H1 (cell line): Measurements from ENCODE around the gene LY6G6F. TPM values are rescaled to one million over a fixed set of nuclear protein-coding genes. Genes with fewer than 3 reads are reported as not detected.

Experiments
- CTBP2 ChIP-seq: IDR thresholded peaks from 2 replicates; pipeline ENCODE4 v1.7.0; 2011; ENCODE audit warnings: borderline replicate concordance, mild to moderate bottlenecking, moderate library complexity, mixed read lengths, low read length; ENCODE audit not compliant: insufficient read depth, insufficient read length
- GTF2F1 ChIP-seq: IDR thresholded peaks from 2 replicates; pipeline ENCODE4 v1.6.1; 2012; ENCODE audit warnings: low read depth, low read length, improper control_type of control experiment, borderline replicate concordance
- HDAC6 ChIP-seq: IDR thresholded peaks from one replicate; pipeline ENCODE4 v1.7.1; 2012; ENCODE audit warnings: low read depth, mild to moderate bottlenecking, inconsistent platforms, low read length, moderate library complexity
- JUN ChIP-seq: IDR thresholded peaks from 2 replicates; pipeline ENCODE4 v1.6.1; 2011; ENCODE audit warnings: low read depth, mild to moderate bottlenecking, improper control_type of control experiment, low read length
- POLR2A ChIP-seq, 2 experiments: IDR thresholded peaks; 1 replicate in 1 of 2; 2 replicates in 1 of 2; pipeline ENCODE4 v1.6.1; 2011; ENCODE audit warnings: low read depth in 2 of 2, low read length in 2 of 2, mild to moderate bottlenecking in 2 of 2; ENCODE audit errors: control extremely low read depth in 1 of 2
- POLR2AphosphoS5 ChIP-seq: IDR thresholded peaks from 2 replicates; pipeline ENCODE4 v1.6.1; 2011; ENCODE audit warnings: low read depth, low read length
- SAP30 ChIP-seq: fragments of 300-600 bp; sonication (generic); IDR thresholded peaks from 2 replicates; pipeline ENCODE4 v1.7.1; 2012; ENCODE audit warnings: low read length, moderate library complexity, mild to moderate bottlenecking, inconsistent platforms; ENCODE audit not compliant: insufficient read depth, insufficient replicate concordance
- SIN3A ChIP-seq, 2 experiments: IDR thresholded peaks in 1 of 2; conservative IDR thresholded peaks in 1 of 2; 2 replicates each; pipeline ENCODE4 v1.6.1; 2011 to 2012; ENCODE audit warnings: low read length in 2 of 2, improper control_type of control experiment in 1 of 2, low read depth in 1 of 2, mild to moderate bottlenecking in 1 of 2
- SP1 ChIP-seq: IDR thresholded peaks from 2 replicates; pipeline ENCODE4 v1.6.1; 2011; ENCODE audit warnings: low read depth, low read length
- polyA plus RNA-seq, 7 experiments: library from polyadenylated mRNA; depleted of rRNA in 3 of 7; stranded (reverse) in 5 of 7; unstranded in 2 of 7; fragments of >200 nt in 5 of 7; fragments of 200-250 nt in 2 of 7; gene quantifications; 1 replicate in 5 of 7; 2 replicates in 1 of 7; 4 replicates in 1 of 7; pipeline versions ENCODE4 v1.2.1 to v1.2.3, GENCODE V29; 2011 to 2013; ENCODE audit warnings: missing spikeins in 2 of 7, mixed read lengths in 2 of 7
- total RNA-seq: library from RNA; stranded (reverse); fragmentation: NEBNext Ultra II Directional; extraction: Animal tissue kit (Norgen Biotek cat#: 25700); gene quantifications from 2 replicates; pipeline ENCODE4 v1.2.1, GENCODE V29; 2021
- TF ChIP-seq, protein P1 (sequence below): fragments of 300-600 bp; sonication (generic); IDR thresholded peaks from 2 replicates; pipeline ENCODE4 v1.7.1; 2012; ENCODE audit warnings: low read length, moderate library complexity, mild to moderate bottlenecking, inconsistent platforms; ENCODE audit not compliant: insufficient replicate concordance

Gene LY6G6F
- total and polyA plus RNA-seq, 2 of the 8 experiments (the other 6 are each of a cell fraction or from before 2014, with no cell fraction given) = not detected

- TF ChIP-seq, protein P1, sequence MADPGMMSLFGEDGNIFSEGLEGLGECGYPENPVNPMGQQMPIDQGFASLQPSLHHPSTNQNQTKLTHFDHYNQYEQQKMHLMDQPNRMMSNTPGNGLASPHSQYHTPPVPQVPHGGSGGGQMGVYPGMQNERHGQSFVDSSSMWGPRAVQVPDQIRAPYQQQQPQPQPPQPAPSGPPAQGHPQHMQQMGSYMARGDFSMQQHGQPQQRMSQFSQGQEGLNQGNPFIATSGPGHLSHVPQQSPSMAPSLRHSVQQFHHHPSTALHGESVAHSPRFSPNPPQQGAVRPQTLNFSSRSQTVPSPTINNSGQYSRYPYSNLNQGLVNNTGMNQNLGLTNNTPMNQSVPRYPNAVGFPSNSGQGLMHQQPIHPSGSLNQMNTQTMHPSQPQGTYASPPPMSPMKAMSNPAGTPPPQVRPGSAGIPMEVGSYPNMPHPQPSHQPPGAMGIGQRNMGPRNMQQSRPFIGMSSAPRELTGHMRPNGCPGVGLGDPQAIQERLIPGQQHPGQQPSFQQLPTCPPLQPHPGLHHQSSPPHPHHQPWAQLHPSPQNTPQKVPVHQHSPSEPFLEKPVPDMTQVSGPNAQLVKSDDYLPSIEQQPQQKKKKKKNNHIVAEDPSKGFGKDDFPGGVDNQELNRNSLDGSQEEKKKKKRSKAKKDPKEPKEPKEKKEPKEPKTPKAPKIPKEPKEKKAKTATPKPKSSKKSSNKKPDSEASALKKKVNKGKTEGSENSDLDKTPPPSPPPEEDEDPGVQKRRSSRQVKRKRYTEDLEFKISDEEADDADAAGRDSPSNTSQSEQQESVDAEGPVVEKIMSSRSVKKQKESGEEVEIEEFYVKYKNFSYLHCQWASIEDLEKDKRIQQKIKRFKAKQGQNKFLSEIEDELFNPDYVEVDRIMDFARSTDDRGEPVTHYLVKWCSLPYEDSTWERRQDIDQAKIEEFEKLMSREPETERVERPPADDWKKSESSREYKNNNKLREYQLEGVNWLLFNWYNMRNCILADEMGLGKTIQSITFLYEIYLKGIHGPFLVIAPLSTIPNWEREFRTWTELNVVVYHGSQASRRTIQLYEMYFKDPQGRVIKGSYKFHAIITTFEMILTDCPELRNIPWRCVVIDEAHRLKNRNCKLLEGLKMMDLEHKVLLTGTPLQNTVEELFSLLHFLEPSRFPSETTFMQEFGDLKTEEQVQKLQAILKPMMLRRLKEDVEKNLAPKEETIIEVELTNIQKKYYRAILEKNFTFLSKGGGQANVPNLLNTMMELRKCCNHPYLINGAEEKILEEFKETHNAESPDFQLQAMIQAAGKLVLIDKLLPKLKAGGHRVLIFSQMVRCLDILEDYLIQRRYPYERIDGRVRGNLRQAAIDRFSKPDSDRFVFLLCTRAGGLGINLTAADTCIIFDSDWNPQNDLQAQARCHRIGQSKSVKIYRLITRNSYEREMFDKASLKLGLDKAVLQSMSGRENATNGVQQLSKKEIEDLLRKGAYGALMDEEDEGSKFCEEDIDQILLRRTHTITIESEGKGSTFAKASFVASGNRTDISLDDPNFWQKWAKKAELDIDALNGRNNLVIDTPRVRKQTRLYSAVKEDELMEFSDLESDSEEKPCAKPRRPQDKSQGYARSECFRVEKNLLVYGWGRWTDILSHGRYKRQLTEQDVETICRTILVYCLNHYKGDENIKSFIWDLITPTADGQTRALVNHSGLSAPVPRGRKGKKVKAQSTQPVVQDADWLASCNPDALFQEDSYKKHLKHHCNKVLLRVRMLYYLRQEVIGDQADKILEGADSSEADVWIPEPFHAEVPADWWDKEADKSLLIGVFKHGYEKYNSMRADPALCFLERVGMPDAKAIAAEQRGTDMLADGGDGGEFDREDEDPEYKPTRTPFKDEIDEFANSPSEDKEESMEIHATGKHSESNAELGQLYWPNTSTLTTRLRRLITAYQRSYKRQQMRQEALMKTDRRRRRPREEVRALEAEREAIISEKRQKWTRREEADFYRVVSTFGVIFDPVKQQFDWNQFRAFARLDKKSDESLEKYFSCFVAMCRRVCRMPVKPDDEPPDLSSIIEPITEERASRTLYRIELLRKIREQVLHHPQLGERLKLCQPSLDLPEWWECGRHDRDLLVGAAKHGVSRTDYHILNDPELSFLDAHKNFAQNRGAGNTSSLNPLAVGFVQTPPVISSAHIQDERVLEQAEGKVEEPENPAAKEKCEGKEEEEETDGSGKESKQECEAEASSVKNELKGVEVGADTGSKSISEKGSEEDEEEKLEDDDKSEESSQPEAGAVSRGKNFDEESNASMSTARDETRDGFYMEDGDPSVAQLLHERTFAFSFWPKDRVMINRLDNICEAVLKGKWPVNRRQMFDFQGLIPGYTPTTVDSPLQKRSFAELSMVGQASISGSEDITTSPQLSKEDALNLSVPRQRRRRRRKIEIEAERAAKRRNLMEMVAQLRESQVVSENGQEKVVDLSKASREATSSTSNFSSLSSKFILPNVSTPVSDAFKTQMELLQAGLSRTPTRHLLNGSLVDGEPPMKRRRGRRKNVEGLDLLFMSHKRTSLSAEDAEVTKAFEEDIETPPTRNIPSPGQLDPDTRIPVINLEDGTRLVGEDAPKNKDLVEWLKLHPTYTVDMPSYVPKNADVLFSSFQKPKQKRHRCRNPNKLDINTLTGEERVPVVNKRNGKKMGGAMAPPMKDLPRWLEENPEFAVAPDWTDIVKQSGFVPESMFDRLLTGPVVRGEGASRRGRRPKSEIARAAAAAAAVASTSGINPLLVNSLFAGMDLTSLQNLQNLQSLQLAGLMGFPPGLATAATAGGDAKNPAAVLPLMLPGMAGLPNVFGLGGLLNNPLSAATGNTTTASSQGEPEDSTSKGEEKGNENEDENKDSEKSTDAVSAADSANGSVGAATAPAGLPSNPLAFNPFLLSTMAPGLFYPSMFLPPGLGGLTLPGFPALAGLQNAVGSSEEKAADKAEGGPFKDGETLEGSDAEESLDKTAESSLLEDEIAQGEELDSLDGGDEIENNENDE = no peak
- no peak for TF ChIP-seq CTBP2
- TF ChIP-seq SAP30 = no peak
- no peak for TF ChIP-seq GTF2F1
- no peak for TF ChIP-seq HDAC6
- TF ChIP-seq SP1 = no peak
- no peak for TF ChIP-seq POLR2AphosphoS5
- no peak for TF ChIP-seq SIN3A (conservative IDR thresholded peaks at IDR 0.05 in 1 of 2, IDR thresholded peaks at IDR 0.05 in 1 of 2; ENCODE audit: low read depth in 1 of 2, low read length in 2 of 2)
- no peak for TF ChIP-seq JUN
- no peak for TF ChIP-seq POLR2A (IDR thresholded peaks at IDR 0.05; ENCODE audit: control extremely low read depth in 1 of 2, low read depth in 2 of 2, low read length in 2 of 2)
Measured at GRCh38 chr6:31683591-31683990, 23.1 kb upstream of the LY6G6F start (continued).
